ENCODE data around the gene FAM110D.
A peak's percentile ranks its signal among the peaks of the same experiment; 100 is the strongest.

FAM110D gene

GRCh38 chr1:26129778-26130177 is 29.1 kb upstream of the FAM110D start:
- no peak for DNase-seq (ENCODE audit: low read depth in 2 of 2, low spot score in 1 of 2)

GRCh38 chr1:26130695-26131094 is 28.2 kb upstream of the FAM110D start:
- DNase-seq (ENCODE audit: low read depth in 2 of 2, low spot score in 1 of 2), result no peak

- DNase-seq (ENCODE audit: low read depth in 2 of 2, low spot score in 1 of 2), result no peak
These were observed 26.6 kb upstream of the FAM110D start for GRCh38 chr1:26132128-26132833.

- DNase-seq (ENCODE audit: low read depth in 2 of 2, low spot score in 1 of 2), result no peak
These were observed 26.1 kb upstream of the FAM110D start for GRCh38 chr1:26132834-26133167.

- no peak for DNase-seq (ENCODE audit: low read depth in 2 of 2, low spot score in 1 of 2)
These were observed 24.4 kb upstream of the FAM110D start for GRCh38 chr1:26134466-26134865.

- DNase-seq (ENCODE audit: low read depth in 2 of 2, low spot score in 1 of 2), result no peak
These were observed 19.8 kb upstream of the FAM110D start for GRCh38 chr1:26138974-26139558.

- DNase-seq (ENCODE audit: low read depth in 2 of 2, low spot score in 1 of 2), result no peak
These were observed 16.7 kb upstream of the FAM110D start for GRCh38 chr1:26142159-26142558.

- peak; percentile 50 to 59 for DNase-seq (ENCODE audit: low read depth in 2 of 2, low spot score in 1 of 2)
These were observed 13.6 kb upstream of the FAM110D start for GRCh38 chr1:26145041-26145959.

- no peak for DNase-seq (ENCODE audit: low read depth in 2 of 2, low spot score in 1 of 2)
These were observed 13.0 kb upstream of the FAM110D start for GRCh38 chr1:26145960-26146294.

- no peak for DNase-seq (ENCODE audit: low read depth in 2 of 2, low spot score in 1 of 2)
These were observed 10.0 kb upstream of the FAM110D start for GRCh38 chr1:26148887-26149286.

GRCh38 chr1:26153966-26154532 is 4.8 kb upstream of the FAM110D start:
- DNase-seq (ENCODE audit: low read depth in 2 of 2, low spot score in 1 of 2), result no peak

- DNase-seq (ENCODE audit: low read depth in 2 of 2, low spot score in 1 of 2), result no peak
These were observed 4.1 kb upstream of the FAM110D start for GRCh38 chr1:26154750-26155149.

GRCh38 chr1:26155370-26156284 is 3.3 kb upstream of the FAM110D start:
- no peak for DNase-seq (ENCODE audit: low read depth in 2 of 2, low spot score in 1 of 2)

- no peak for DNase-seq (ENCODE audit: low read depth in 2 of 2, low spot score in 1 of 2)
These were observed 2.4 kb upstream of the FAM110D start for GRCh38 chr1:26156285-26157038.

- no peak for DNase-seq (ENCODE audit: low read depth in 2 of 2, low spot score in 1 of 2)
These were observed 490 bp upstream of the FAM110D start for GRCh38 chr1:26158271-26158907.

GRCh38 chr1:26159743-26160039 is 812 bp downstream of the FAM110D start:
- no peak for DNase-seq (ENCODE audit: low read depth in 2 of 2, low spot score in 1 of 2)

- no peak for DNase-seq (ENCODE audit: low read depth in 2 of 2, low spot score in 1 of 2)
These were observed 1.9 kb downstream of the FAM110D start for GRCh38 chr1:26160527-26161414.

- DNase-seq (ENCODE audit: low read depth in 2 of 2, low spot score in 1 of 2), result no peak
These were observed 2.7 kb downstream of the FAM110D start for GRCh38 chr1:26161415-26162219.

Measured in stimulated activated CD8-positive, alpha-beta memory T cell treated with anti-CD3 and anti-CD28 coated beads, Interleukin-4, amount 100 ng/mL, for 1 hour (primary cell).